HG03139 (cell line): ENCODE data around the gene WFDC6.

Source experiments
- ATAC-seq: cut with Tn5 transposase; IDR thresholded peaks from one replicate; pipeline ENCODE4 v1.9.1; 2021; ENCODE audit not compliant: unreplicated experiment

Gene WFDC6

GRCh38 chr20:45518282-45518681 lies 21.0 kb downstream of the WFDC6 start:
- no peak for ATAC-seq

GRCh38 chr20:45515147-45515913 lies 24.0 kb downstream of the WFDC6 start, which contains the start of gene SPINT3:
SPINT3 (minus strand) TSS chr20:45515622; CDS start chr20:45515608, 14 bp downstream.
- ATAC-seq: no peak

GRCh38 chr20:45510242-45510862 lies 28.9 kb downstream of the WFDC6 start:
- no peak for ATAC-seq

- ATAC-seq: no peak
These were observed 30.2 kb downstream of the WFDC6 start for GRCh38 chr20:45509091-45509490.

- no peak for ATAC-seq
These were observed 31.0 kb downstream of the WFDC6 start for GRCh38 chr20:45508068-45508886.

GRCh38 chr20:45507011-45507820 lies 32.1 kb downstream of the WFDC6 start:
- no peak for ATAC-seq

- ATAC-seq: no peak
These were observed 32.9 kb downstream of the WFDC6 start for GRCh38 chr20:45506398-45506797.

GRCh38 chr20:45503403-45503802 lies 35.9 kb downstream of the WFDC6 start:
- ATAC-seq: no peak

GRCh38 chr20:45502561-45502960 lies 36.7 kb downstream of the WFDC6 start:
- ATAC-seq: no peak

GRCh38 chr20:45501600-45501999 lies 37.7 kb downstream of the WFDC6 start:
- ATAC-seq: no peak

GRCh38 chr20:45500022-45500421 lies 39.3 kb downstream of the WFDC6 start:
- no peak for ATAC-seq

- ATAC-seq: no peak
These were observed 41.2 kb downstream of the WFDC6 start for GRCh38 chr20:45497971-45498494.

GRCh38 chr20:45496166-45496565 lies 43.1 kb downstream of the WFDC6 start:
- ATAC-seq: no peak

- ATAC-seq: no peak
These were observed 43.8 kb downstream of the WFDC6 start for GRCh38 chr20:45495501-45495941.

- no peak for ATAC-seq
These were observed 50.2 kb downstream of the WFDC6 start for GRCh38 chr20:45489083-45489531.

GRCh38 chr20:45487231-45487635 lies 52.0 kb downstream of the WFDC6 start:
- ATAC-seq: no peak

- ATAC-seq: no peak
These were observed 53.9 kb downstream of the WFDC6 start for GRCh38 chr20:45485388-45485787.

GRCh38 chr20:45484676-45485075 lies 54.6 kb downstream of the WFDC6 start:
- no peak for ATAC-seq
